ENCODE data around the gene GRIK1.

The GRIK1 gene

GRCh38 chr21:29920938-29921337 lies 18.9 kb downstream of the GRIK1 start:
- H3K27ac ChIP-seq, result no peak overlapping the region

GRCh38 chr21:29914326-29914725 lies 25.5 kb downstream of the GRIK1 start:
- H3K27ac ChIP-seq, result no peak overlapping the region
- no peak for TF ChIP-seq CTCF (conservative IDR thresholded peaks at IDR 0.05)

More at GRCh38 chr21:29920938-29921337, 18.9 kb downstream of the GRIK1 start:
- TF ChIP-seq CTCF (conservative IDR thresholded peaks at IDR 0.05), result no peak

GRCh38 chr21:29909571-29909970 lies 30.2 kb downstream of the GRIK1 start:
- no peak for TF ChIP-seq CTCF (conservative IDR thresholded peaks at IDR 0.05)
- H3K27ac ChIP-seq, result no peak overlapping the region

GRCh38 chr21:29904359-29905282 lies 35.2 kb downstream of the GRIK1 start:
- H3K27ac ChIP-seq, result no peak overlapping the region
- TF ChIP-seq CTCF (conservative IDR thresholded peaks at IDR 0.05), result no peak; the same call in 1 of the 2 replicates

GRCh38 chr21:29896884-29897283 lies 42.9 kb downstream of the GRIK1 start:
- no peak overlapping the region for H3K27ac ChIP-seq
- no peak for TF ChIP-seq CTCF (conservative IDR thresholded peaks at IDR 0.05)

- no peak for TF ChIP-seq CTCF (conservative IDR thresholded peaks at IDR 0.05)
- H3K27ac ChIP-seq, result no peak overlapping the region
These were observed 46.1 kb downstream of the GRIK1 start for GRCh38 chr21:29893687-29894086.

GRCh38 chr21:29892379-29892778 lies 47.4 kb downstream of the GRIK1 start:
- no peak for TF ChIP-seq CTCF (conservative IDR thresholded peaks at IDR 0.05)
- no peak overlapping the region for H3K27ac ChIP-seq

Measured in VCaP (cell line).